ENCODE data around the gene RNF14.

RNF14 gene

DNA sequence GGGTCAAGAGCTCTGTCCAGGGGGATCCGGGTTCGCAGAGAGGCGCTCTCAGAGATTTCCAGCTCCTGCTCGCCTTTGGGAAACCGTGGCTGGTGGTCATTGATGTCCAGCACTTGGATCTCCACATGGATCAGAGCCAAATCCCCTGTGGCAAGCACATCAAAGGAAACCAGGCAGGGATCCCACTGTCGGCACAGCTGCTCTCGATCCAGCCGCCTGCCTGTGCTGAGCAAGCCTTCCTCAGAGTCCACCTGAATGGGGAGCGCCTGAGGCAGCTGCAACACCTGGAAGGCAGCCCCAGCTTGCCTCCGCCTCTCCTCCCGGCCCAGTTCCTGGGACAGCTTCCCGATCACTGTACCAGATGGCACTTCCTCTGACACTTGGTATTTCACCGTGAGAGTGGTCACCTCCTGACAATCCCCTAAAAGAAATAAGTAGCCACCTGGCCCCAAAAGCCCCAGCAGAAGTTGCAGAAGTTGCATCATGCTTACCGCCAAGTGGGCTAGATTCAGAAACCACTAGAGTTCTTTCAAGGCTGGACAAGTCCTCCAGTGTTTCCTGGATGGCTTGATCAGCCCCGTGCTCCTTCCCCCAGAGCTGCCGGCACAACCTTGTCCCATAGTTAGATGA, 11.4 kb upstream of the RNF14 start:
- peak overlapping the region; percentile 70 for H3K4me3 Mint-ChIP-seq

DNA sequence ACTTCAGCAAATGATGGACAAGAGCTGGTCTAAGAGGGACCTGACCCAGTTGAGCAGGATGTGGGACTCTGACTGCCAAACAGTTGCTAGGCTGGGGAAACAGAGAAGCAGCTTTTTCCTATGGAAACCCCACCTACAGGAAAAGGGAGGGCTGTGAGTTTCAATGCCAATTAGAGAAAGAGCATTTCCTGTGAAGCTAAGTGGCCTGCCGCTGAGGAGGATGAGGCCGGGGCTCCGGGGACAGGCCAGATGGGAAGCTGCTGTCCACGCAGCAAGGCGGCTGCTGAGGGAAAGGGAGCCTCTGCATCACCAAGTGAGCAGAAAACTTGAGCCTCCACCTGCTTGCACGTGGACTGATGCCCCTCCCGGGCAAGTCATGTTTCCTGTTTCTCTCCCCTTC, 10.8 kb upstream of the RNF14 start, which contains the start of gene PCDH12:
TSS of gene PCDH12 (minus strand) at position 90 of the 400 bp plus-strand sequence. CDS start 351 bp downstream, outside the sequence.
- H3K36me3 Mint-ChIP-seq (ENCODE audit: low read depth), result no peaks in the 10 kb centered on the region
- peak within 1 kb of the TSS; percentile 83 for H3K27ac Mint-ChIP-seq
- peaks cover 41% of the 10 kb centered on the region for H3K4me1 Mint-ChIP-seq (ENCODE audit: low read depth)
- no peaks in the 10 kb centered on the region for H3K27me3 Mint-ChIP-seq (ENCODE audit: low read depth)
- no peaks in the 10 kb centered on the region for H3K9me3 Mint-ChIP-seq
- peak; percentile 29 for DNase-seq (ENCODE audit: low spot score)
- H3K4me3 Mint-ChIP-seq, result peak within 1 kb of the TSS; percentile 70

More for the DNA sequence above, 11.4 kb upstream of the RNF14 start:
- Mint-ChIP-seq H3K27ac (peak overlapping the region; percentile 83), H3K9me3 (no peaks in the 10 kb centered on the region), H3K27me3 (ENCODE audit: low read depth) (no peaks in the 10 kb centered on the region), H3K36me3 (ENCODE audit: low read depth) (no peaks in the 10 kb centered on the region), H3K4me1 (ENCODE audit: low read depth) (peaks cover 41% of the 10 kb centered on the region)
- DNase-seq (ENCODE audit: low spot score), result no peak

DNA sequence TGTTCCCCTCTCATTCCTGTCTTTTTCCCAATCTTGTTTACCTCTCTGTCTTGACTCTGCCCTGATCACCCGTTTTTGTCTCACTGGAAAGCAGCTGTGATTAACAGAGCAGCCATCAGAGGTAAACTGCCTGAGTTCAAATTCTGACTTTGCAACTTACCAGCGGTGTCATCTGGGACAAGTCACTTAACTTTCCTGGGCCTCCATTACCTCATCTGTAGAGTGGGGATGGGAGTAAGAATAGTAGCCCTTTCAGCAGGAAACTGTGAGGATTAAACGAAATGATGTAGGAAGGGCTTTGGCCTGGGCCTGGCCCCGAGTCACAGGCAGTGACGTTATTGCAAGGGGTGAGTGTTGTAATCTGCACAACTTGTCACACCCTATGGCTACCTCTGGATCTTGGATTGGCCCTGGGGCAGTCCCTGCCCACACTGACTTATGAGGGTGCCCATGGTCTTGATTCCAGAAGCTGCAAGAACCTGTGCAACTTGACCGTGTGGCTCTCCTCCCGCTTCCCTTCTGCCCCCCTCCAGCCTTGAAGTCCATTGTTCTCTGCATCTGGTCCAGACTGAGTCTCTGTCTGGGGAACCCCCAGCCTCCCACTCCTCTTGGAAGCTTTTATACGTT, 10.2 kb upstream of the RNF14 start:
- H3K36me3 Mint-ChIP-seq (ENCODE audit: low read depth), result no peaks in the 10 kb centered on the region
- no peaks in the 10 kb centered on the region for H3K9me3 Mint-ChIP-seq
- no peaks in the 10 kb centered on the region for H3K27me3 Mint-ChIP-seq (ENCODE audit: low read depth)
- peak; percentile 38 for DNase-seq (ENCODE audit: low spot score)
- peaks cover 41% of the 10 kb centered on the region for H3K4me1 Mint-ChIP-seq (ENCODE audit: low read depth)
- H3K27ac Mint-ChIP-seq, result peak overlapping the region; percentile 83
- peak overlapping the region; percentile 70 for H3K4me3 Mint-ChIP-seq

DNA sequence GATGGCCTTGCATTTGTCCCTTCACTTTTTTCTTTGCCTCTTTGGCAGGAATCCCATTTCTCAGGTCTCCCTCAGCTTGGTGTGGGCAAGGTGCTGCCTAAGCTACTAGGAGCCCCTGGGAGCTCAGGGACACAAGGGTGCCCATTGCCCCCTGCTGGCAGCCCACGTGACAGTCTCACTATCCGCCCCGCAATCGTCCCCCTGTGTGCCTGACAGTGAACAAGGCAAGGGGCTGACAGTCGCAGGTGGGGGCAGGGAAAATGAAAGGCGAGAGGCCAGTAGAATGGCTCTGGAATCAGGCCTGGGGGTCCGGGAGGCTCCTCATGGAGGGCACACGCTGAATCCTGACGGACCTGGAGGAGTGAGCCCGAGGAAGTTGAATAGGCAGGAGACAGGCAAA, 8.9 kb upstream of the RNF14 start:
- no peak for DNase-seq (ENCODE audit: low spot score)
- no peak overlapping the region for H3K4me3 Mint-ChIP-seq
- H3K27ac Mint-ChIP-seq, result no peak overlapping the region
- no peaks in the 10 kb centered on the region for H3K27me3 Mint-ChIP-seq (ENCODE audit: low read depth)
- H3K9me3 Mint-ChIP-seq, result no peaks in the 10 kb centered on the region
- peaks cover 37% of the 10 kb centered on the region for H3K4me1 Mint-ChIP-seq (ENCODE audit: low read depth)
- no peaks in the 10 kb centered on the region for H3K36me3 Mint-ChIP-seq (ENCODE audit: low read depth)

DNA sequence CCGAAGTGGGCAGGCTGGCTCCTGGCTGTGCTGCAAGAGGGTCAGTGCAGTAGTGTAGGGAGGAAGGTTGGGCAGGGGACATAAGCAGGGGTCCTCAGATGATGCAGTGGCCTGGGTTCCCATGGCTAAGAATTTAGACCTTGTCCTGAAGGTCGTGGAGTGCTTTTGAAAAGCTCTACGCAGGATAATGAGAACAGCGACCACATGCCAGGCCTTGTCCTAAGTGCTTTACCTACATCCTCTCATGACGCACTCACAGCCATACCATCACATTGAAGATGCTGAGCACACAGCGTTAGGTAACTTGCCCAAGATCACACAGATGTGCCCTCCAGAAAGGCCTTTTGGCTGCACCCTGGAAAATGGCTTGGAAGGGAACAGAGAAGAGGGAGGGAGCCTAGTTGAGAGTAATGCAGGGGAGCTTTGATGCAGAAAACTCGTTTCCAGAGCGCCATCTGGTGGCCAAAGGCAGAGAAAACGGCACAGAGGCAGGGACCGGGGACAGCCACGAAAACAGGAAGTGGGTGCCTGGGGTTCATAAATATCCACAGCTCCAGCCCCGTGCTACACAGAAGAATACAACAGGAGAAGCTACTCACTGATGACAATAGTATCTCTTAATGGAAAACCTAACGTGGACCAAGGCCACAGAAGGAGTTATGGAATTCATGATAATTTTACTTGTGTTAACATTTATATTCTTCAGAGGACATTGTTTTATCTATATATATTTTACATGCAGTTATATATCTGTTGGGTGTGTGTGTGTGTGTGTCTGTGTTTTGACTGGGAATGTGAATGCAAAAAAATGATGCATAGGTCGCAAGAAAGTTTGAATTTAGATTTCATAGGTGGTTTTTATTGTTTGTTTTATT, 8.2 kb upstream of the RNF14 start:
- Mint-ChIP-seq H3K9me3 (no peaks in the 10 kb centered on the region), H3K36me3 (ENCODE audit: low read depth) (no peaks in the 10 kb centered on the region), H3K27me3 (ENCODE audit: low read depth) (no peaks in the 10 kb centered on the region), H3K27ac (peak overlapping the region; percentile 84), H3K4me1 (ENCODE audit: low read depth) (peaks cover 37% of the 10 kb centered on the region), H3K4me3 (peak overlapping the region; percentile 44)
- DNase-seq (ENCODE audit: low spot score), result peak; percentile 81

DNA sequence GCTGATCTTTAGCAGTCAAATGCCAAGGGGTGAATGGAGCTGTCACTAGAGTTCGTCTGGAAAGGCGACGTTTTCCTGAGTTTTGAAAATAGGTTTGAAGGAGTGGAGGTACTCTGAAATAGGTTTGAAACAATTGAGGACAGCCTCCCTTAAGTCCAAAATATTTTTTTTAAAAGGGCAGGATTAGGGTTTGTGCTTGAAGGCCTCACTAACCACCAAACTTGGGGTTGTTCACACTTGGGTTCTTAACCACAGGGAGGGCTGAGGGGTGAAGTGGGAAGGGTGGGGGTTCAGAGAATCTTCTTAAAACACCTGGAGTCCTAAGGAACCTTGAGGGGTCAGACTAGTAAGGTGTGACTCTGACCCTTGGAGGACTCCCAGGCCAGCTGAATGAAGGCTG, 7.4 kb upstream of the RNF14 start:
- no peaks in the 10 kb centered on the region for H3K9me3 Mint-ChIP-seq
- peak overlapping the region; percentile 84 for H3K27ac Mint-ChIP-seq
- no peak for DNase-seq (ENCODE audit: low spot score)
- peak overlapping the region; percentile 44 for H3K4me3 Mint-ChIP-seq
- no peaks in the 10 kb centered on the region for H3K36me3 Mint-ChIP-seq (ENCODE audit: low read depth)
- no peaks in the 10 kb centered on the region for H3K27me3 Mint-ChIP-seq (ENCODE audit: low read depth)
- peaks cover 37% of the 10 kb centered on the region for H3K4me1 Mint-ChIP-seq (ENCODE audit: low read depth)

DNA sequence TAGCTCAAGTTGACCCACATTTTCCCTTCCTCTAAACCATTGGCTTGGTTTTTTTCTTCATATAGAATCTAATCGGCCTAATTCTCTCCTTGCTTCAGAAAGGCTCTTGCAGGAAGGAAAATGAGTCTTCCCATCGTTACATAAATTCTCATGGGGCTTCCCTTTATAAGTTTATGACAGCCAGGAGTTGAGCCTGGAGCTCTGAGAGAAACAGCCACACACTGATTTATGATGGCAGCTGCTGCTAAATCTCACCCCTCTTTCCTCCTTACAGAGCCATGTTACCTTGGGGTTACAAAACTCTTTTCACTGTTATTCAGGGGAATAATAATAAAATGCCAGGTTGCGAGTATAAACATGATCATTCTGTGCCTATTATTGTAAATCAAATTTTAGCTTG, 5.2 kb upstream of the RNF14 start:
- peaks cover 32% of the 10 kb centered on the region for H3K4me1 Mint-ChIP-seq (ENCODE audit: low read depth)
- no peak overlapping the region for H3K27ac Mint-ChIP-seq
- H3K36me3 Mint-ChIP-seq (ENCODE audit: low read depth), result no peaks in the 10 kb centered on the region
- no peak overlapping the region for H3K4me3 Mint-ChIP-seq
- DNase-seq (ENCODE audit: low spot score), result no peak
- no peaks in the 10 kb centered on the region for H3K27me3 Mint-ChIP-seq (ENCODE audit: low read depth)
- H3K9me3 Mint-ChIP-seq, result no peaks in the 10 kb centered on the region

DNA sequence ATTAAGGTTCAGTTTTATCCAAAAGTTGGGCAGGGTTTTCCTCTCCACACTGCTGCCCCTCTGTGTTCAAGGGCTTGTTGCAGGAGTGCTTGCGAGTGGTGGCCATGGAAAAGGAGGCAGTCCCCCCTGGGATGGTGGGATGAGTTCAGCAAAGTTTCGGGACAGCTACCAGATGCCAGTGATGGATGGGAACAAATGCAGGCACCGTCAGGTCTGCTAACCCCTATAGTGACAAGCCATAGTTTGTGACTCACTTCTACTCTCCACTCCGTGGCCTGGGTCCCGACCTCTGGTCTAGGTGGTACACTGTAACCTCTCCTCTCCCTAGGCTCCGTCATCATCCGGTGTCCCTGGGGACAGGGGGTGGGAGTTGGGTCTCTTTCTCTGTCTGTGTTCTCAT, 3.8 kb upstream of the RNF14 start:
- peaks cover 28% of the 10 kb centered on the region for H3K4me1 Mint-ChIP-seq (ENCODE audit: low read depth)
- DNase-seq (ENCODE audit: low spot score), result no peak
- H3K27me3 Mint-ChIP-seq (ENCODE audit: low read depth), result no peaks in the 10 kb centered on the region
- H3K4me3 Mint-ChIP-seq, result no peak overlapping the region
- H3K9me3 Mint-ChIP-seq, result no peaks in the 10 kb centered on the region
- H3K36me3 Mint-ChIP-seq (ENCODE audit: low read depth), result peaks cover 1% of the 10 kb centered on the region
- no peak overlapping the region for H3K27ac Mint-ChIP-seq

DNA sequence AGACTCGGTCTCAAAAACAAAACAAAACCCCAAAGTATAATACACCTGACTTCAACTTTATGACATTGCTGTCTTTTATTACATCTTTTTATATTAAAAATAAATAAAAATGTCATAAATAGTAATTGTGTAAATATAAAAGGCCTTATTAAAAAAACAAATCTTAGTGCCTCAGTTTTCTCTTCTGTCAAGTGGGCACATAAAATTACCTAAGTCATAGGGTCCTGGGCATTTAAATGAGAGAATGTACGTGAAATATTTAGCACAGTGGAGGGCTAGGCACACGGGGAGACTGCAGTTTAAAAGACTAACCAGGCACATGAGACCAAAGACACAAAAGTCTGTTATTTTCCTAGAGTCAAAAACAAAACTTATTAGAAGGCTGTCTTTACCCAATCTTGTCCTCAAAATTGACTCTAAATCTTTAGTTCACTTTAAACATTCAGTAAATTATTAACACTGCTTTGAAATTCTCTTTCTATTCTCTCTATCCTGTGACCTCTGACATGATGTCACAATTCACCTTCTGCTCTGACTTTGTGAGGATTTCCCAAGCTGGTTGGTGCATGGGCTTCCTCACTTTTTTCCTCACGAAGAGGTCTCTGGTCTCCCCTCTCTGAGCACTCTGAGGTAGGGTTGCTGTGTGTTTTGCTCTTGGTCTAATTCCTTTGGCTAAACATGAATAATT, 2.5 kb upstream of the RNF14 start:
- Mint-ChIP-seq H3K4me1 (ENCODE audit: low read depth) (peaks cover 25% of the 10 kb centered on the region), H3K27me3 (ENCODE audit: low read depth) (no peaks in the 10 kb centered on the region), H3K27ac (no peak overlapping the region), H3K36me3 (ENCODE audit: low read depth) (peaks cover 2% of the 10 kb centered on the region), H3K4me3 (no peak overlapping the region), H3K9me3 (no peaks in the 10 kb centered on the region)
- no peak for DNase-seq (ENCODE audit: low spot score)

DNA sequence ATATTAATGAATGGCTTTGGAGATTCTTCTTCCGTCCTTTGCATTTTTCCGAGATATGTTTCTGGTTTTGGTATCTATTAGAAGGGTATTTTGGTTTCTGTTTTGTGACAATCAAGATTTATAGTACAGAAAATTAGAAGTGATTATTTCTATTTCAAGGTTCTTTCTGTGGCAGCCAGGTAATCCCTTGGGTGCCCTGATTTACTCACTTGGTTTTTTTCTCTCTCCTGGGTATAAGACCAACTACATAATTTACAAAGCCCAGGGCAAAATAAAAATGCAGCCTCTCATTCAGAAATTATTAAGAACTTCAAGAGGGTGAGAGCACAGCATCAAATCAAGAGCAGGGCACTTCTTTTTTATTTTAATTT, 2.0 kb upstream of the RNF14 start:
- H3K27me3 Mint-ChIP-seq (ENCODE audit: low read depth), result no peaks in the 10 kb centered on the region
- H3K9me3 Mint-ChIP-seq, result no peaks in the 10 kb centered on the region
- H3K36me3 Mint-ChIP-seq (ENCODE audit: low read depth), result peaks cover 4% of the 10 kb centered on the region
- no peak overlapping the region for H3K4me3 Mint-ChIP-seq
- no peak for DNase-seq (ENCODE audit: low spot score)
- no peak overlapping the region for H3K27ac Mint-ChIP-seq
- H3K4me1 Mint-ChIP-seq (ENCODE audit: low read depth), result peaks cover 26% of the 10 kb centered on the region

DNA sequence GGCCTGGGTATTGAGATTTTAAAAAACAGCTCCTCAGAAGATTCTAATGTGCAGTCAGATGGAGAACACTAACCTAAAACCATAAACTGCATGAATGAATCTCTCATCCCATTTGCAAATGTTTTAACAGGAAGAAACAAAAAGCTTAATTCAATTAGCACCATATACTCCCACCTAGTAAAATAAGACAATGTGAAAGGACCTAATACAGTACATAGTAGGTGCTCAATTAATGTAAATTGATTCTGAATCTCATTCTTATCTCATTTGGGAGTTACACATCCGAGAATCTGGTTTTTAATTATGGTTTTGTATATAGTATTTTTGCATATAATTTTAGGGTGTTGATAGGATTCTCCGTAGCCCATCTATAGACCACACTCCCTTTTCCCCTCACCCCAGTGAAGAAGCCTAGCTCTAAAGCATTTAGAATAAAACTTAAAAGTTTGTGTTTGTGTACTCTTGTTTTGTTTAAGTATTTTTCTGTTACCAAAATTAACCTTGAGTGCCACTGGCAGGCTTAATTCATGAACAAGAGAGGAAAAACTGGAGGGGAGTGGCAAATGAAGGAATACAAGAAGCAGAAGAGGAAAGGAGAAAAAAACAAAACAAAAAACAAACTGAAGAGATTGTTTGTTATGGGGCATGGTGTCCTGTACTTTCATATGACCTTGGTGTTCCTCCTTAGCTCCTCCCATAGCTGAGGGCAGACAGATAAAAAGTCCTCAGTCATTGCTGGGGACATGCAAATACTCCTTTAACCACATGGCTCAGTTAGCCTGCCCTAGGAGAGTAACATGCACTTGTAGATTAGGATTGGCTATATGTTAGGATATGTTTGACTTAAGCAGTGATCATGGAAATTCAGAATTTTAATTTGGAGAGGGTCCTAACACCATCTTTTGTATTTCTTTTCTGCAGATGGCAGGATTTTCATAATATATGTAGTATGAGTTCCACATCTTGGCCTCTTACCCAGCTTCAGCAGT, 1.2 kb downstream of the RNF14 start:
- H3K27ac Mint-ChIP-seq, result peak overlapping the region; percentile 98
- H3K4me3 Mint-ChIP-seq, result peak overlapping the region; percentile 93
- no peaks in the 10 kb centered on the region for H3K27me3 Mint-ChIP-seq (ENCODE audit: low read depth)
- H3K4me1 Mint-ChIP-seq (ENCODE audit: low read depth), result peaks cover 35% of the 10 kb centered on the region
- DNase-seq (ENCODE audit: low spot score), result peak; percentile 28
- H3K36me3 Mint-ChIP-seq (ENCODE audit: low read depth), result peaks cover 30% of the 10 kb centered on the region
- H3K9me3 Mint-ChIP-seq, result no peaks in the 10 kb centered on the region

DNA sequence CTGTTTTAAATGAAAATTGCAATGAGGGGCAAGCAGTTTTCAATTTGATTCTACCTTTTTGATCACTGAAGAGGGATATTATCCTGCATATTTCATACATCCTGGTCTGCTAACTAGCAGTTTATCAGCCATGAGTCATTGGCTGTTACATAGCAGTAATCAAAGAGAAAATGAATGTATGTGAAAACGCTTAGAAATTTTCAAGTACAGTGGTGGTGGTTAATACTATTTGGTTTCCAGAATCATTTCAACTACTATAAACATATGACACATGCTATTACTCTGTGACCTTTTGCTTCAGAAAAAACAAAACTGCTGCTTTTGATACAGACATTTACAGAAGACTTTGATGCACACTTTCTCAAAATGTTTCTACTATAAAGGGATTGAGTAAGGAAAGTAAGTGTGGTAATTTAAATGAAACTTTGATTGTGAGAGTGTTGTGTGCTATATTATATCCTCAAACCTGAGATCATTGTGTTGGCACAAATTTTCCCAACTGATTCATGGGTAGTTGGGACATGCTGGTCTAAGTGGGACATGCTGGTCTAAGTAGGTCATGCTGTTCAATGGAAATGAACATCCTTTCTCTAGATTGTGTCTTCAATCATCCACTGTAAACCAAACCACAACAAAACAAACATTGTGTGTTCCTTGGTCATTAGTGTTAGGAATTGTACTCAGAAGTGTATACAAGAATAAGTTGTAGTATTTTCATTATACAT, 5.1 kb downstream of the RNF14 start:
- no peak for DNase-seq (ENCODE audit: low spot score)
- no peaks in the 10 kb centered on the region for H3K9me3 Mint-ChIP-seq

More for the DNA sequence above, 5.1 kb downstream of the RNF14 start:
- Mint-ChIP-seq H3K36me3 (ENCODE audit: low read depth) (peaks cover 41% of the 10 kb centered on the region), H3K4me1 (ENCODE audit: low read depth) (peaks cover 27% of the 10 kb centered on the region), H3K4me3 (no peak overlapping the region), H3K27me3 (ENCODE audit: low read depth) (no peaks in the 10 kb centered on the region), H3K27ac (peak overlapping the region; percentile 63)

Measured in T-helper 2 cell treated with Interferon-gamma antibody and Interleukin-4, amounts not matched to agents 5 μg/mL and 100 μg/mL, for 36 hours (primary cell).